Measurements from ENCODE around the gene B4GALNT4.
A peak's percentile ranks its signal among the peaks of the same experiment; 100 is the strongest.
"Not testable (repeated sequence)": the region's sequence is repeated elsewhere in the genome, so short reads cannot be mapped to it uniquely, and the experiment has no call there.

Gene B4GALNT4, protein sequence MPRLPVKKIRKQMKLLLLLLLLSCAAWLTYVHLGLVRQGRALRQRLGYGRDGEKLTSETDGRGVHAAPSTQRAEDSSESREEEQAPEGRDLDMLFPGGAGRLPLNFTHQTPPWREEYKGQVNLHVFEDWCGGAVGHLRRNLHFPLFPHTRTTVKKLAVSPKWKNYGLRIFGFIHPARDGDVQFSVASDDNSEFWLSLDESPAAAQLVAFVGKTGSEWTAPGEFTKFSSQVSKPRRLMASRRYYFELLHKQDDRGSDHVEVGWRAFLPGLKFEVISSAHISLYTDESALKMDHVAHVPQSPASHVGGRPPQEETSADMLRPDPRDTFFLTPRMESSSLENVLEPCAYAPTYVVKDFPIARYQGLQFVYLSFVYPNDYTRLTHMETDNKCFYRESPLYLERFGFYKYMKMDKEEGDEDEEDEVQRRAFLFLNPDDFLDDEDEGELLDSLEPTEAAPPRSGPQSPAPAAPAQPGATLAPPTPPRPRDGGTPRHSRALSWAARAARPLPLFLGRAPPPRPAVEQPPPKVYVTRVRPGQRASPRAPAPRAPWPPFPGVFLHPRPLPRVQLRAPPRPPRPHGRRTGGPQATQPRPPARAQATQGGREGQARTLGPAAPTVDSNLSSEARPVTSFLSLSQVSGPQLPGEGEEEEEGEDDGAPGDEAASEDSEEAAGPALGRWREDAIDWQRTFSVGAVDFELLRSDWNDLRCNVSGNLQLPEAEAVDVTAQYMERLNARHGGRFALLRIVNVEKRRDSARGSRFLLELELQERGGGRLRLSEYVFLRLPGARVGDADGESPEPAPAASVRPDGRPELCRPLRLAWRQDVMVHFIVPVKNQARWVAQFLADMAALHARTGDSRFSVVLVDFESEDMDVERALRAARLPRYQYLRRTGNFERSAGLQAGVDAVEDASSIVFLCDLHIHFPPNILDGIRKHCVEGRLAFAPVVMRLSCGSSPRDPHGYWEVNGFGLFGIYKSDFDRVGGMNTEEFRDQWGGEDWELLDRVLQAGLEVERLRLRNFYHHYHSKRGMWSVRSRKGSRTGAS

DNA sequence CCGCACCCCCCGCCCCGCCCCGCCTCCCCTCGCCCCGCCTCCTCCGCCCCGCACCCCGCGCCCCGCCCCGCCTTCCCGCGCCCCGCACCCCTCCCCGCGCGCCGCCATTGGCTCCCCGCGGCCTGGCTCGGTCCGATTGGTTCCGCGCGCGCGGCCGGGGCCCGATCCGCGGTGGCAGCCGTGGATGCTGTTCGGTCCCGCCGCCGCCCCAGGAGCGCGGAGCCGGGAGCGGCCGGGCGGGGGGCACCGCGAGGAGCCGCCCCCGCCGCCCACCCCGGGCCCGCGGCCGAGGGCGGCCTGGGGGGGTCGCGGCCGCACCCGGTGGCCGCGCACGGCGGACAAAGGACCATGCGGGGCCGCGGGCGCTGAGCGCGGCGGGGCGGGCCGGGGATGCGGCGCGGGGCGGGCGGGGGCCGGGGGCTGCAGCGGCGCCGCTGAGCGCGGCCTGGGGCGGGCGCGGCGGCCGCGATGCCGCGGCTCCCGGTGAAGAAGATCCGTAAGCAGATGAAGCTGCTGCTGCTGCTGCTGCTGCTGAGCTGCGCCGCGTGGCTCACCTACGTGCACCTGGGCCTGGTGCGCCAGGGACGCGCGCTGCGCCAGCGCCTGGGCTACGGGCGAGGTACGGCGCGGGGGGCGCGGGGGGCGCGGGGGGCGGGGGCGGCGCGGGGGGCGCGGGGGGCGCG lies at the start of gene B4GALNT4:
B4GALNT4 (plus strand) TSS at position 164 of the 683 bp plus-strand sequence; CDS start at position 469, 305 bp downstream.
- peak in 8 of 14 donors; percentile 20 to 67 (median 38) for DNase-seq

DNA sequence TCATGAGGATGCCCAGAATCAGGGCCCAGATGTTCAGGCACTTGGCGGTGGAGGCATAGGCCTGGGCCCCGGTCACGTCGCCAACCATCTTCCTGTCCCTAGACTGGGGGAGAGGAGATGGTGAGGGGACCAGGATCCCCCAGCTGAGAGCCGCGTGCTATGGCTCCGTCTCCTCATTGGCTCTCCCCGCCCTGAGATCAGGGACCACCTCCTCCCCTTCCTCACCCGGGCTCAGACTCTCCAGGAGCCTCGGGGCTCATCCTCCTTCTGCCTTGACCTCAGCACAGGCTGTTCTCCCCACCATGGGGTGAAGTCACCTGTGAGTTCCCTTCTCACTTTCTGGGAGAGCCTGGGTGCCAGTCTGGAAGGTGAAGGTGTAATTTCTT lies 49.4 kb upstream of the B4GALNT4 start:
- not testable (repeated sequence) for DNase-seq

DNA sequence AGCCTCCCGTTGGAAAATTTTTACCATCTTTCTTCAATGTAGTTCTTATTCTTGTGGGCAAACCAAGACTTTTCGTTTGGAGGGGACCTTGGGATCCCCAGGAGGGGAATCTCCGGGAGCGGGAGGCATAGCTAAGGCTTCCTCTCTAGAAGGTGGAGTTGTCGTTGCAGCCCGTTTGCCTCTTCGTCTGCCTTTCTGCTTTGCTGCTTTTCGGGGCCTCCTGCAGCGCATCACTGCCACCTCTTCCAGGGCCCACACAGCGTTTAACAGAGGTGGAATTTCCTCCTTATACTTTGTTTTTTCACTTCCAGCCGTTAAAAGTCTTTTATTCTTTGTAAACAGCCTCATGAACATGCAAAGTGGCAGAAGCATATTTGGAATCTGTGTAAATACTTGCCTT lies 45.1 kb upstream of the B4GALNT4 start:
- no peak for DNase-seq

DNA sequence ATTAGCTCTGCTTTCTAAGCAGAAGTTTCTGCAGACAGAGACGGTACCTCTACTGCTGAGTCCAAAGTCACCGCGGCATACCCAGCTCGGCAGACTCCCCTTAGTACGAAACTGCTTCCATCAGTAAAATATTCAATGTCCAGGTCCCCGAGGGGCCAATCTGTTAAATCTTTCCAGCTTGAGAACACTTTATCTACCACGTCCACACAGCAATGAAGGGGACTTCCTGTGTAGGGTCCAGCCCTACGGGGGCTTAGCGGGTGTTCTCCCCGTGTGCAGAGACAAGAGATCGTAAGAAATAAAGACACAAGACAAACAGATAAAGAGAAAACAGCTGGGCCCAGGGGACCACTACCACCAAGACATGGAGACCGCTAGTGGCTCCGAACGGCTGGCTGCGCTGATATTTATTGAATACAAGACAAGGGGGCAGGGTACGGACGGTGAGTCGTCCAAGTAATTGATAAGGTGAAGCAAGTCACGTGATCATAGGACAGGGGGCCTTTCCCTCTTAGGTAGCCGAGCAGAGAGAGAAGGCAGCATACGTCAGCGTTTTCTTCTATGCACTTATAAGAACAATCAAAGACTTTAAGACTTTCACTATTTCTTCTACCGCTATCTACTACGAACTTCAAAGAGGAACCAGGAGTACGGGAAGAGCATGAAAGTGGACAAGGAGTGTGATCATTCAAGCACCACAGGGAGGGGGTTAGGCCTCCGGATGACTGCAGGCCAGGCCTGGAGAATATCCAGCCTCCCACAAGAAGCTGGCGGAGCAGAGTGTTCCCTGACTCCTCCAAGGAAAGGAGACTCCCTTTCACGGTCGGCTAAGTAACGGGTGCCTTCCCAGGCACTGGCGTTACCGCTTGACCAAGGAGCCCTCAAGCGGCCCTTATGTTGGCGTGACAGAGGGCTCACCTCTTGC lies 44.4 kb upstream of the B4GALNT4 start:
- DNase-seq: not testable (repeated sequence)

DNA sequence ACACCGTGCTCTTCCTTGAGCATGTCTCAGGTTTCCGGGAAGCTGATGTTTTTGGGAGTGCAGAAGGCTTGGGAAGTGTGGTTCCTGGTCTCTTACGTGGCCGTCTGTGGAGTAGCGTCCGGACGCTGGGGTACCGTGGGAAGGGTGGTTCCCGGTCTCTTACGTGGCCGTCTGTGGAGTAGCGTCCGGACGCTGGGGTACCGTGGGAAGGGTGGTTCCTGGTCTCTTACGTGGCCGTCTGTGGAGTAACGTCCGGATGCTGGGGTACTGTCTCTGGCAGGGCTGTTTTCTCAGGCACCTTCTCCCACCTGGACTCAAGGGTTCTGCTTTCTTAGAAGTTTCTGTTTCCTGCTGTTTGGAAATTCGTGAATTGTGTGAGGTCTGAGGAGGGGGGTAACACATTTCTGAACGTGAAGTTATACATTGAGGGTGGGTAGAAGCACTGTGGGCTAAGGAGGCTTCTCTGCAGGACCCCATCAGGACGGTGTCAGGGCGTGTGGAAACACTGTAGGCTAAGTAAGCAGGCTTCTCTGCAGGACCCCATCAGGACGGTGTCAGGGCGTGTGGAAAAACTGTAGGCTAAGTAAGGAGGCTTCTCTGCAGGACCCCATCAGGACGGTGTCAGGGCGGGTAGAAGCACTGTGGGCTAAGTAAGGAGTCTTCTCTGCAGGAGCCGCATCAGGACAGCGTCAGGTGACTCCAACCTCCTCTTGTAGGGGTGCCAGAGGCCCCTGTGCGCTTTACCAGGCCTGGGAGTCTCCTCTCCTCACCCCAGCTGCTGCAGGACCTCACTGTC lies 43.3 kb upstream of the B4GALNT4 start:
- DNase-seq: no peak

DNA sequence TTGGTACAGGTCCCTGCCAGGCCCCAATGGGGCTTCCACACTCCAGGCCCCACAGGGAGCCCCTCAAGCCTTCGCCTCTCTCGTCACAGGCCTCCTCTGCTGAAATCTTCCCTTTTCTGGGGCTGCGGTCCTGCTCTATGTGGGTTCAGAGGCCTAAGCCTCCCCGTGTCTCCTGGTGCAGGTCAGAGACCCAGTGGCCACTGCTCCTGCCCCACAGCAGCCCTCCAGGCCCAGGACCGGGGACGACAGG lies 42.8 kb upstream of the B4GALNT4 start:
- no peak for DNase-seq

DNA sequence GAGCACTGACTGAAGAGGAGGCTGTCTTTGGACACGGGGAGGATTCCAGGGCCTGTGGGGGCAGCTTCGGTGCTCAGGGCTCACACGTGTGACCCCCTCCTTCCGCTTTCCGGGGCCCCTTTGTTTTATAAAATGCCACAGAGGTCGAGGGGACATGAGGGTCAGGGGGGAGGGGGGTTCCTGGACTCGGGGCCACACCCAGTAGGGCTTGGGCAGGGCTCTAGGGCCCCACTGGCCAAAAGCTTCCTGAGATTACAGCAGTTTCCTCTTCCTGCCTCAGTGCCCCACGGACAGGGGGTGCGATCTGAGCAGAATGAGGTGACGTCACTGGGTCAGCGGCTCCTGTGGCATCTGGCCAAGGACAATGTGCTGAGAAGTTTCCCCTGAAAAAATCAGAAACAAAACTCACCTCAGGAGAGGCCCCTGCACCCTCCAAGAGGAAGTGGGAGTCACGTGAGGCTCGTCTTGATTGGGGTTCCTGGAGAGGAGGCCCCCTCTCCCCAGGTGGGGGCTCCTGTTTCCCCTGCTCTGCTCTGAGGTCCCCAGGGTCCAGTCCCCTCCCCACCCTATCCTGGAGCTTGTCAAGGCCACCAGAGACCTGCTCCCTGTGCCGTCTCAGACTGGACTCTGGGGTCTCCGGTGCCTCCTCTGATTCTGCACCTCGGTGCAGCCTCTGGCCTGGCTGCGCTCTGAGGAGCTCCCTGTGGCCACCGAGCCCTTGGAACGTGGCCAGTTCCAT lies 42.3 kb upstream of the B4GALNT4 start:
- DNase-seq: peak in 8 of 14 donors; percentile 44 to 73 (median 48)

DNA sequence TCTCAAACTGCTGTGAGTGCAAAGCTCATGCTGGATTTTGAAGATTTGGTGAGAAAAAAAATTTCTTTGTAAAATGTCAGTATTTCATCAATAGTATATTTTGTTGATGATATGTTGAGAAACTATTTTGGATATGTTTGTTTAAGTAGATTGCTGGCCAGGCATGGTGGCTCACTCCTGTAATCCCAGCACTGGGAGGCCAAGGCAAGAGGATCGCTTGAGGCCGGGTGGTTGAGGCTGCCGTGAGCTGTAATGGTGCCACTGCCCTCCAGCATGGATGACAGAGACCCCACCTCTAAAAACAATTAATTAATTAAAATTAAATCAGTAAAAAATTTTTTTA lies 41.7 kb upstream of the B4GALNT4 start:
- no peak for DNase-seq

DNA sequence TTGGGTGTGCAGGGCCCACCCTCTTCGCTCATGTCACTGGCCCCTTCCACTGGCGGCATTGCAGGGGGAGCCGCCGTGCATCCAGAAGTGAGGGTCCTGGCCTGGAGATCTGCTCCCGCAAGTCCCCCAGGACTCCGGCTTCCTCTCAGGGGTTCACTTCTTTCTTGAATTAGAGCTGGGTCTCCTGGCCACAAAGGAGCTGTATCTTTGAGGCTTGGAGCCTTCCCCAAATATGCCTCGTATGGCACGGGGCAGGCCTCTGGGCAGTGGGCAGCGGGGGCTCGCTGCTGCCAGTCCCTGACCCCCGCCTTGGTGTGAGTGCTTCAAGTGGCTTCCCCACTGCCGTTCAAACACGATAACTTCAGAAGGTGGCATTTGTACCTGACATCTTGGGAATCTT lies 41.3 kb upstream of the B4GALNT4 start:
- no peak for DNase-seq

DNA sequence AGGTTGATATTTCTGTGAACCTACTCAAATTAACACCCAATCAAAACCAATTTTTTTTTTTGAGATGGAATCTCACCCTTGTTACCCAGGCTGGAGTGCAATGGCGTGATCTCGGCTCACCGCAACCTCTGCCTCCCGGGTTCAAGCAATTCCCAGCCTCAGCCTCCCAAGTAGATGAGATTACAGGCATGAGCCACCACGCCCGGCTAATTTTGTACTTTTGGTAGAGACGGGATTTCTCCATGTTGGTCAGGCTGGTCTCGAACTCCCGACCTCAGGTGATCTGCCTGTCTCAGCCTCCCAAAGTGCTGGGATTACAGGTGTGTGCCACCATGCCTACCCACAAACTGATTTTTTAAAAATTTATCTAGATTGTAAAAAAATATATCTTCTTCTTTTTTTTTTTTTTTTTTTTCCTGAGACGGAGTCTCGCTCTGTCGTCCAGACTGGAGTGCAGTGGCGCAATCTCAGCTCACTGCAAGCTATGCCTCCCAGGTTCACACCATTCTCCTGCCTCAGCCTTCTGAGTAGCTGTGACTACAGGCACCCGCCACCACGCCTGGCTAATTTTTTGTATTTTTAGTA lies 40.7 kb upstream of the B4GALNT4 start:
- not testable (repeated sequence) for DNase-seq

DNA sequence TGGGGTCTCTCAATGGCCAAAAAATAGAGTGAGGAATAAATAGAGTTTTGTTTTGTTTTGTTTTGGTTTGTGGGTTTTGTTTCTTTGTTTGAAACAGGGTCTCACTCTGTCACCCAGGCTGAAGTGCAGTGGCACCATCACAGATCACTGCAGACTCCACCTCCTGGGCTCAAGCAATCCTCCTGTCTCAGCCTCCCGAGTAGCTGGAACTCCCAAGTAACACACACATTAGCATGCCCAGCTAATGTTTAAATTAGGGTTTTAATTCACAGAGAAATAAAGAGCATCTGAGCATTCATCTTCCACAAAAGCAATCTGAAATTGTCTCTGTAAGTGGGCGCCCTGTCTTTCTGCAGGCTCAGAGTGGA lies 39.4 kb upstream of the B4GALNT4 start:
- DNase-seq: no peak

DNA sequence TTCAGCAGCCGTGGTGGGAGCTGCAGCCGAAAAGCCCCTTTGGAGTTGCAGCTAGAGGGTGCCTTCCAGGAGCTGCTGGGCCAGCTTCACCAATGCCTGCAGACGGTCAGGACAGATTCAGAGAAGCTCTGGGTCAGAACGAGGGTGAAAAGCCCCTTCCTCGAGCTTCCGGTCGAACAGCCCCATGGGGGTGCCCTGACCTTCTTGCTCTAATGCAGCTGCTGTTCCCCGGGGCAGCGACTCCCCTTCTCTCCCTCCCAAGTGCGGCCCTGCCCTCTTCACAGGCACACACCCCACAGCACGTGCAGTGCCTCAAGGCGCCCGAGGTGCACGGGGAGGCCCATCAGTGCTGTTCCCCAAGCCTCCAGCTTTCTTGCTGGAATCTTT lies 39.0 kb upstream of the B4GALNT4 start:
- no peak for DNase-seq

DNA sequence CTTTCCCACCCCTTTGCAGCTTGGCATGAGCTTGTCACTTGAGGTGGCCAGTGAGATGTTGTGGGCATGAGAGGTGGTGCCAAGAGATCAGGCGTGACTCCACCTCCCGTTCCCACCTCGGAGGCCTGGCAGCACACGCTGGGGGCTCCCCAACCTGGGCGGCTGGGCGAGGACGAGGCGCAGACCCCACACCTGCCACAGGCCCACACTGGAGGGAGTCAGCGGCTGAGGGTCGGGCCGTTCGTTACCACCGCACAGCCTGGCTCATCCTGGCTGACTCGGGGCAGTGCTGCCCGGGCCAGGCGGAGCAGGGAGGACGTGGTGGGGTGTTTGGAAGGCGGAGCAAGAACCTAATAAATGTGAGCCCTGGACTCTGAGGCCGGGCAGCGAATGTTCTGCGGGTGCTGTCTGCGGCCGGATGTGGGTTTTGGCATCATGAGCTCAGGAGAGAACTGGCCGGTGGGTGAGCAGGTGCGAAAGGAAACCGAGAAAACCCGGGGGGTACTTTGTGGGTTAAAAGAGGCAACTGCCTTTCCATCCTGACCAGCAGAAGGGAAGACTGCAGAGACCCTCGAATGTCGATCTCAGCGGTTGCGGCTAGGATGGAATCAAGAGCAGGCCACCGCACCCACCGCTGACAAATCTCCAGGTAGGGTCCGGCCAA lies 38.5 kb upstream of the B4GALNT4 start:
- no peak for DNase-seq

DNA sequence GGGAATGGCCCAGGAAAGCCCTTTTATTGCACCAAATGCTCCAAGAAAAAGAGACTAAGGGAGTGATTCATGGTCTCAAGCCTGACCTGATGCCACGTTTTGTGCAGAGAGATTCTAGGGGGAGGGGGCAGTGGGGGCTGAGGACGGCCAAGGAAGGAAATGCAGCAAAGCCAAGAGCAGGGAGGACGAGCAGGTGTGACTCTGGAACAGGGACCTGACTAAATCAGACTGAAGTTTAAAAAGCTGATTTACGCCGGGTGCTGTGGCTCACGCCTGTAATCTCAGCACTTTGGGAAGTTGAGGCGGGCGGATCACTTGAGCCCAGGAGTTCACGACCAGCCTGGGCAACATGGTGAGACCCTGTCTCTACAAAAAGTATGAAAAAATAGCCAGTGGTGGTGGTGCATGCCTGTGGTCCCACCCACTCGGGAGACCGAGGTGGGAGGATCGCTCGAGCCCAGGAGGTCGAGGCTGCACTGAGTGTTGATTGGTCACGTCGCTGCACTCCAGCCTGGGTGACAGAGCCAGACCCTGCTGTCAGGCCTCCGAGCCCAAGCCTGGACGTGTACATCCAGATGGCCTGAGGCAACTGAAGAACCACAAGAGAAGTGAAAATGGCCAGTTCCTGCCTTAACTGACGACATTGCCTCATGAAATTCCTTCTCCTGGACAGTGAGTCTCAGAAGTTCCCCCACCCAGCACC lies 37.8 kb upstream of the B4GALNT4 start:
- no peak for DNase-seq

DNA sequence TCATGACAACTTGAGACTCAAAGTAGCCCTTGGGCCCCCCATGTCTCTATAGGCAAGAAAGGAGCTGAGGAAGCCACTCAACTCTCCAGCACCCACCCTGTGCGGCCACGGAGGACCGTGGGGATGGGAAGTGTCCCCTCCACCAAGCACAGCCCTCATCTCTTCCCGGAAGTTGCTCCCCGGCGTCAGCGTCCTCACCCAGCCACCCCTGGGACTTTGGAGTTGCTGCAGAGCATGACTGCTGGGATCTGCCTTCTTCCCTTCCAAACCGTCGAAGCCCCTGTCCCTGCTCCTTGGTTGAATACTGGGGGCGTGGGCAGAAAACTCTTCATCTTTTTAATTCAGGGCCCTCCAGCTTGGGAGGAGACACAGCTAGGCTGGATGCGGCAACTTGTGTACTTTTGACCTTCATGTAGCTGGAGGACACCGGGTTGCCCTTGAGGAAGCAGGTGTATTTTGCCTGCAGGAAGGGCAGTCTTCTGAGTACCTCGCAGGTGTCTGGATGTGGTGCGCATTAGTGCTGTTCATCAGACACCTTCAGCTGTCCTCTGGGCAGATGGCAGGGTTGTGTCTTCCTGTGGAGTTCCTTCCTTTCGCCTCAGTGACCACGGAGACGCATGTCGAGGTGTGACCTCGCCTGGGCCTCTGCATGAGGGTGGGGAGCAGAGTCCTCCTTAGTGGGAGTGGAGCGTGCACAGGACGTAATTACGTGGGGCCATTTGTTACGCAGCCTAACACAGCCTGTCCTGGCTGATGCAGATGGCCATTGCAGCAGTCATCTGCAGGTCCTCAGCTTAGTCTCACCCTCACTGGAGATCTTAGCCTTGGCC lies 36.4 kb upstream of the B4GALNT4 start:
- DNase-seq: no peak

DNA sequence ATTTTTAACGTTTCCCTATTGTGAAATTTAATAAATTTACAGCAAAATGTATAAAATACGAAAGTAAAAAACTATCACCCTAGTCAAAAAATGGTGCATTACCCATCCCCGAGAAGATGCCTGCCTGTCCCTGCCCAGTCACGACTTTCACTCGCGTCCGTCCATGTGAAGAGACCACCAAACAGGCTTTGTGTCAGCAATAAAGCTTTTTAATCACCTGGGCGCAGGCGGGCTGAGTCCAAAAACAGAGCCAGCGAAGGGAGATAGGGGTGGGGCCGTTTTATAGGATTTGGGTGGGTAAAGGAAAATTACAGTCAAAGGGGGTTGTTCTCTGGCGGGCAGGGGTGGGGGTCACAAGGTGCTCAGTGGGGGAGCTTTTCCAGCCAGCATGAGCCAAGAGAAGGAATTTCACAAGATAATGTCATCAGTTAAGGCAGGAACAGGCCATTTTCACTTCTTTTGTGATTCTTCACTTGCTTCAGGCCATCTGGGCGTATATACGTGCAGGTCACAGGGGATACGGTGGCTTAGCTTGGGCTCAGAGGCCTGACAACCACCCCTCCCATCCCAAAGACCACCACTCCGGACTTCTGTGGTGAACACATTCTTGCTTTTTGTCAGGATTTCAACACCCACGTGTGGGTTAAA lies 35.6 kb upstream of the B4GALNT4 start:
- DNase-seq: not testable (repeated sequence)

Data from C1 segment of cervical spinal cord (tissue), 14 donors.